Measurements from ENCODE around the gene RMDN2.

- TF ChIP-seq CTCF (IDR thresholded peaks at IDR 0.05; ENCODE audit: insufficient read depth, low read length, poor library complexity, severe bottlenecking) (no peak), EZH2phosphoT487 (conservative IDR thresholded peaks at IDR 0.05; ENCODE audit: low read length) (no peak)
Measured at GRCh38 chr2:38035968-38036367, 110.9 kb downstream of the RMDN2 start.
